UCSD-AML1 (cell line): ENCODE data around the gene ACTR5.
A peak's percentile ranks its signal among the peaks of the same experiment; 100 is the strongest.
"Not testable (repeated sequence)": the region's sequence is repeated elsewhere in the genome, so short reads cannot be mapped to it uniquely, and the experiment has no call there.

Experiments
- DNase-seq: peaks from one replicate; lab custom pipeline; 2025; ENCODE audit not compliant: unreplicated experiment; lab: John Stamatoyannopoulos, UW

ACTR5 gene

GRCh38 chr20:38764567-38765318 is 16.5 kb downstream of the ACTR5 start:
- DNase-seq = no peak

DNA sequence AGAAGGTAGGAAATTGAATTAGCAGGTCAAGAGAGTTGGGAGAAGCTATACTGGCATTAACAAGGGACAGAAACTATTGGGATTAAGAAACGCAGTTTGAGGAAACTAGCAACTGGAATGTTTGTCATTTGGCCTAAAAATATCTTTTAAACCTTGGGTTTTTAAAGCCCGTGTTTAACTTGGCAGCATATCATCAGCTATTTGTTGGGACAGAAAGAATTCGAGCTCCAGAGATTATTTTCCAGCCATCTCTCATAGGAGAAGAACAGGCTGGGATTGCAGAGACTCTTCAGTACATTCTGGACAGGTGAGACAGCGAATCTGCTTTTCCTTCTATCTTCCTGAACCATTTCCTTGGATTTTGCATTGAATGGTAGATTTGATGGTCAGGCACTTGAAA is 17.8 kb downstream of the ACTR5 start:
- no peak for DNase-seq

- DNase-seq = no peak
These were observed 21.4 kb downstream of the ACTR5 start for GRCh38 chr20:38769376-38770295.

- DNase-seq = no peak
These were observed 22.3 kb downstream of the ACTR5 start for GRCh38 chr20:38770546-38770945.

DNA sequence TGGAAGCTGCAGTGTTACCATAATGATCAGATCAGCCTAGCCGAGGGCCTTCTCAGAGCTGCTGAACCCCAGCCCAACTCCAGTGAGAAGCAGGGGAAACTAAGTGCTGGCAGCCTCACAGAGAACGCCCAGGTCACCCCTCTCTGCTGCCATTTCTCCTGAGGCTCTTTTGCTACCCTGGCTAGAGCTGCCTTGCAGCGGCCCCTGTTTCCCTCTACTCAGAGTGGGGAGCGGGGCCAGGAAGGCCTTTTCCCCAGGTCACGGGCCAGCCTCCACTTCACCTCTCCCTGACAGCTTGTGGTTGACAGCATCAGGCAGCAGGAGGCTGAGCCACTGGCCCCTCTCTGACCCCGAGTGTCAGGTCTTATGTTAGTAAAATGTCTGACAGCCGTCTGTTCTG is 22.7 kb downstream of the ACTR5 start:
- no peak for DNase-seq

DNA sequence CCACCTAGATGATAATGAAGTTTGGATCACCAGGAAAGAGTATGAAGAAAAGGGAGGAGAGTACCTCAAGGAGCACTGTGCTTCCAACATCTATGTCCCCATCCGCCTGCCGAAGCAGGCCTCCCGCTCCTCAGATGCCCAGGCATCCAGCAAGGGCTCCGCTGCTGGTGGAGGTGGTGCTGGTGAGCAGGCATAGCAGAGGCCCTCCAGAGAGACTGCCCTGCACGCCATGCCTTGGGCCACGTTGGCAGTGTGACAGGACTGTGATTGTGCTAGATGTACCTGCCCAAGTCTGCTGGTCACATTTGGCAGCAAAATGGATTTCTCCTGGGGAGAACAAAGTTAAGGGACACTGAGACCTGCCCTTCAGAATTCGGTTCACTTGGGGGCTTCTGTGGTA is 23.4 kb downstream of the ACTR5 start:
- no peak for DNase-seq

DNA sequence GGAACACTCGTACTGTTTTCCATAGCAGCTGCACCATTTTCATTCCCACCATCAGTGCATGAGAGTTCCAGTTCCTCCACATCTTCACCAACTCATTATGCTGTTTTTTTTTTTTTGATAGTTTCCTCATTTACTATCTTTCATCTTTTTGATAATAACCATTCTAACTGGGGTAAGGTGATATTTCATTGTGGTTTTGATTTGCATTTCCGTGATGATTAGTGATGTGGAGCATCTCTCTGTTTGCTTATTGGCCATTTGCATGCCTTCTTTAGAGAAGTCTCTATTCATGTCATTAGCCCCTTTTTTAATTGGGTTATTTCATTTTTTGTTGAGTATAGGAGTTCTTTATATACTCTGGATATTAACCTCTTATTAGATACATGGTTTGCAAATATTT is 25.9 kb downstream of the ACTR5 start:
- DNase-seq = no peak

GRCh38 chr20:38776363-38776762 is 28.1 kb downstream of the ACTR5 start:
- DNase-seq = no peak

DNA sequence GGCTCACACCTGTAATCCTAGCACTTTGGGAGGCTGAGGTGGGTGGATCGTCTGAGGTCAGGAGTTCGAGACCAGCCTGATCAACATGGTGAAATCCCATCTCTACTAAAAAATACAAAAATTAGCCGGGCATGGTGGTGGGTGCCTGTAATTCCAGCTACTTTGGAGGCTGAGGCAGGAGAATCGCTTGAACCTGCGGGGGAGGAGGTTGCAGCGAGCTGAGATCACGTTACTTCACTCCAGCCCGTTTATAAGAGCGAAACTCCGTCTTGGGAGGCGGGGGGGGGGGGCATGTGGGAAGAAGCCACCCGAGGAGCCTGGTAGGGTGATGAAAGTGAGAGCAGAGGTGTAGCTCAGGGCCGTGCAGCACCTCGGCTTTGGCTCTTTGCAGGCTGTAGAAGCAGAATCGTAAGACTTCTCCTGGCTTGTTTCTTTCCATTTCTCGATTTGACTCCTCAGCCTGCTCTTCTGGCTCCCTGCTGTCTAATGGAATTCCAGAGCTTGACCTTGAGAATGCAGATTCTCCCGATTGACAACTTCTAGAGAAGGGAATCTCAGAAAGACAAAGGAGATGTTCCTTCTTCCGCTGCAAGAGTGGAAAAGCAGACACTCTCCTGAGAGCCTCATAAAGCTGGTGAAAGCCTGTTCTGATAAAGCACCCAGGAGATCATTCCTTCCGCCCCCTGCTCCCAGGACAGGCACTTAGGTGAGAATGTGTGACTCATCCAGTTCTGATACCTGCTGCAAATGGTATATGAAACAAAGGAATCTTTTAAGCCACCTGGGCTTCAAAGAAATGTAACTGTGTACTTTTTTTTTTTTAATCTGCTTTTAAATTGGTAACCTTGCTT is 31.2 kb downstream of the ACTR5 start:
- DNase-seq = no peak

DNA sequence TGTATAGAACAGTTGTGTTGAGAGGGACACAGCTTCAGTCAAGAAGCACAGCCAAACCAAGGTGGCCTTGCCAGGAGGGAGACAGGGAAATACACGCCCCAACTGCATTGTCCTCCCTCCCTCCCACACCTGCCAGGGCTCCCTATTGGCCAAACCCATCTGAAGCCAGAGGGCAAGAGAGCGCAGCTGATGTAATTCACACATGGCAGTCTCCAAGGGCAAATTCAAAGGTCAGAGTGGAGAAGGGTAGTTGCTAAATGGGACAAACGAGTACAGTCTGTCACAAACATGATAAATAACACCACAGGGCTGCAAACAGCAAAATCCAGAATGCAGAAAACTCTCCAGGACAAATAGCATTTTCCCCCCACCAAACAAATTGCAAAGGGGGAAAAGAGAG is 34.0 kb downstream of the ACTR5 start:
- DNase-seq = no peak

DNA sequence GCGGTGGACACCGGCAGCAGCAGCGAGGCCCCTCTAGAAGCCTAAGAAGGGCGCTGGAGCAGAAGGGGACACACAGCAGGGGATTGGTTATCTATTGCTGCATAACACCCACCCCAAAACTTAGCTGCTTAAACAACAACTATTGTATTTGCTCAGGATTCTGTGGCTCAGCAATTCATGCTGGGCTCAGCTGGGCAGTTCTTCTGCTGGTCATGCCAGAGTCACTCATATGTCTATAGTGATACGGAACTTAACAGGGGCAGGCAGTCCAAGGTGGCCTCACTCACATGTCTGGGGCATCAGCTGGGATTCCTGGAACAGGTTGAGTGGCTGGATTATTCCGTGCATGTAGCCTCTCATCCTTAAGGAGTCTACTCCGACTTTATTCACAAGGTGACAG is 39.6 kb downstream of the ACTR5 start:
- no peak for DNase-seq

DNA sequence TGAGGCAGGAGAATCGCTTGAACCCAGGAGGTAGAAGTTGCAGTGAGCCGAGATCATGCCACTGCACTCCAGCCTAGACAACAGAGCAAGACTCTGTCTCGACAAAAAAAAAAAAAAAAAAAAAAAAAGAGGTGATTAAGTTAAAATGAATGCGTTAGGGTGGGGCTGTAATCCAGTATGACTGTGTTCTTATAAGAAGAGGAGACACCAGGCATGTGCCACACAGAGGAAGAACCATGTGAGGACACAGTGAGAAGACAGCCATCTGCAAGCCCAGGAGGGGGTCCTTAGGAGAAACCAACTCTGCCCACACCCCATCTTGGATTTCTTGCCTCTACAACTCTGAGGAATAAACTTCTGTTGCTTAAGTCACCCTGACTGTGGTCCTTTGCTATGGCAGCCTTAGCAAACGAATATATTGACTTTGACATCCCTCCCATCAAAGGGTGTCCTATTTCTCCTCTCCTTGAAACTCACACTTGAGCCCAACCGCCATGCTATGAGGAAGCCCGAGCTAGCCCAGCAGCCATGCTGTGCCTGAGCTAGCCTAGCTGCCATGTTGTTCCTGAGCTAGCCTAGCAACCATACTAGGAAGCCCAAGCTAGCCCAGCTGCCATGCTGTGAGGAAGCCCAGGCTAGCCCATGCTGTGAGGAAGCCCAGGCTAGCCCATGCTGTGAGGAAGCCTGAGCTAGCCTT is 41.4 kb downstream of the ACTR5 start:
- DNase-seq = no peak

DNA sequence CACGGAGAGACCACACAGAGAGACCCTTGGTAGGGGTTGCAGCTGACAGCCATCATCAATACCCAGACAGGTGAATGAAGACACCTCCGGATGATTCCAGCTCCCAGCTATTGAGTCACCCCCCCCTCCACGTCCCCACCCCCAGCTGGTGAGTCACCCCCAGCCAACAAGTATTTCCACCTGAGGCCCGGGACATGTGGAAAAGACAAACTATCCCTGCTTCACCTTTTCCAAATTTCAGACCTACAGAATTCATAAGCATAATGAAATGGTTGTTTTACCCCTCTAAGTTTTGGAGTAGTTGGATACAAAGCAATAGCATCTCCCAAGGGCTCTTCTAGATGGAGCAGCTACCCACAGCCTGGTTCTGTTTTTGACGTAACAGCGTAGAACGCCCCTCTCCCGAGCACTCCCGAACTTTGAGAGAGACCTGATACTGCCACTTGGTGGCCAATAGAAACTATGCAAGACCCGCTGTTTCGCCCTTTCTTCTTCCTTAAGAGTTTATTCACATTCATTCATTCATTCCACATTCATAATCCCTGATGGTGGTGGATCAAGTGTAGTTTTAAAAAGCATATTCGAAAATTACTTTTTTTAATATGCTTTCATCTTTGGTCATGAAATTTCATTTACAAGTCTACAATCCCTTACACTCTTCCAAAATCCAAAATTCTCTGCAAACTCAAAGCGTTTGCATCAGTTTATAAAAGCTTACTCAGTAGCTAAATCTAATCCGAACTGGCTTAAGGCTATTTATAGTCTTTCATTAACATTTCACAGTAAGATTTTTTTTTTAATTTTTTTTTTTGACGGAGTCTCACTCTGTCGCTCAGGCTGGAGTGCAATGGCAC is 42.2 kb downstream of the ACTR5 start:
- no peak for DNase-seq

DNA sequence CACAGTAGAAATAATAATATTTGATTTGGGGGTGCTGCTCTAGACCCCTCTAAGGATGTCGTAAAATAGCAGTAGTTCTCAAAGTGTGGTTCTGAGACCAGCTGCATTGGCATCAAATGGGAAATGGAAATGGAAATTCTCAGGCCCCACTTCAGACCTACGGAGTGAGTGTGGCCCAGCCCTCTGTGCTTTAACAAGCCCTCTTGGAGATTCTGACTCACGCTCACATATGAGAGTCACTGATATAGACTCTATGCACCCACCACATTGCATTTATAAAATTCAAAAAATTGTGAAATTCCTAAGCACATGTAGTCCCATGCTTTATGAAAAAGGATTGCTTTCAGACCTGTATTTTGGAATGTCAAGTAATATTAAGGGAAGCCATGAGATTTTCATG is 43.0 kb downstream of the ACTR5 start:
- DNase-seq = no peak

DNA sequence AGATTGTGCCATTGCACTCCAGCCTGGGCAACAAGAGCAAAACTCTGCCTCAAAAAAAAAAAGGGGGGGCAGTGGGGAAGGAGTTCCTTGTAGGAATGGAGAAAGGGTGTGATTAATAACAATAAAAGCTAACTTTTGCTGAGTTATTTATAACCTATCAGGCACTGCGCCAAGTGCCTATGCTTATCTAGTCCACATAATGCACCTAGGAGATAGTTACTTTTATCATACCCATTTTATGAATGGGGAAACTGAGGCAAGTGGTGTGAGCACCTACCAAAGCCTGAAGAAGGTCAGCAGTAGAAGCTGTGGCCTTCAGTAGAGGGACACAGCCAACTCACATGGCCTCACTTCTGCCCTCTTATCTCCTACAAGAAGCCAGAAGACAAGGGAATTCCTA is 43.7 kb downstream of the ACTR5 start:
- DNase-seq = no peak

GRCh38 chr20:38794057-38794456 is 45.8 kb downstream of the ACTR5 start:
- DNase-seq = not testable (repeated sequence)

DNA sequence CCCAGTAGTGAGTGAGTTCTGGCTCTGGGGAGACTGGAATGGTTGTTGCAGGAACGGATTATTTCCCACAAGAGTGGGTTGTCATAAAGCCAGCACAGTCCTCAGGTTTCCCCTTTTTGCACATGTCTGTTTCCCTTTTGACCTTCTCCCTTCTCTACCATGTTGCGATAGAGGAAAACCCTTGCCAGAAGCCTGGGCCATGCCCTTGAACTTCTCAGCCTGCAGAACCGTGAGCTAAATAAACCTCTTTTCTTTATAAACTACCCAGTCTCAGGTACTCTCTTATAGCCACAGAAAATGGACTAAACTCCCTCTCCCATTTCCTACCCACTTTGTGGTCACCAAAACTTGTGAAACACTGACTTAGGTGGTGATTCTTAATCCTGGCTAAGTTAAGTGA is 50.0 kb downstream of the ACTR5 start:
- no peak for DNase-seq

- peak; percentile 61 for DNase-seq
These were observed 50.9 kb downstream of the ACTR5 start for GRCh38 chr20:38799203-38799602.

DNA sequence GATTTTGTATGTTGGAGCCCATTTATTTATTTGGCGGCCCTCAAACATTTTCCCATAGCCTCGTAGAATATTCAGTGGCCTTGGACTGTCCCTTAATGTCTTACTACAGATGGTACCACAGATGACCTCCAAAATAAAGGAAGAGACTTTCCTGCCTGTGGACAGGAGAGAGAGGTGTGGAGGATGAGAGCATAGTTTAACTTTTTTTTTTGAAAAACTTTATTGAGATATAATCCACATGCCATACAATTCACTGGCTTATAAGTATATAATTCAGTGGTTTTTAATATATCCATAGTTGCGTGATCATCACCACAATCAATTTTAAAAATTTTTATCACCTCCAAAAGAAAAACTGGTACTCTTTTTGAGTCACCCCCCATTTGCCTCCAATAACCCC is 52.6 kb downstream of the ACTR5 start:
- DNase-seq = no peak

DNA sequence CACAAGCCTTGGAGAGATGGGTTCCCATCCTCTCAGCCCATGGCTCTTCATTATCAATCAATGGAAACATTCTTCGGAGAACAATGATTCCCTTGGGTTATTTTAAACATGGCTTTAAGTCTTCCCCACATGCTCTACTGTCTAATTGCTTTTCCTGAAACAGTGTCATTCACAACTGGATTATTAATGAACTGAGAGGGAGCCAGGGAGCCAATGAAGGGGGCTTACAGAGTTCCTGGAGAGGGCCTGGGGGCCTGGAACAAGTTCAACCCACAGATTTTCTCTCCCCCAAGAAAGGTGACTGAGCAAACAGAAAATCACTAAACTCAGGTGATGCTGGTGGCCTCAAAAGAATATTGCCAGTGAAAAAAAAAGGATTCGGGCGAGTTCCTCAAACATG is 56.0 kb downstream of the ACTR5 start:
- no peak for DNase-seq
